BLaER1 treated with 17β-estradiol and CSF1 and Interleukin-3, amounts not matched to agents 10 nM and 100 nM (cell line): ENCODE measurements around the gene PTPRJ.

Experiments
- H3K27ac ChIP-seq, 11 experiments: shearing (Covaris generic); formaldehyde crosslinking; 2 replicates each; pipeline ENCODE4 v1.8.1; 2022
- H3K27me3 ChIP-seq, 11 experiments: shearing (Covaris generic); formaldehyde crosslinking; 2 replicates each; pipeline ENCODE4 v1.8.1; 2022
- H3K36me3 ChIP-seq, 11 experiments: shearing (Covaris generic); formaldehyde crosslinking; 2 replicates each; pipeline ENCODE4 v1.8.1; 2022
- H3K4me1 ChIP-seq, 10 experiments: shearing (Covaris generic); formaldehyde crosslinking; 2 replicates each; pipeline ENCODE4 v1.8.1; 2022
- H3K4me2 ChIP-seq, 11 experiments: shearing (Covaris generic); formaldehyde crosslinking; 2 replicates each; pipeline ENCODE4 v1.8.1; 2022
- H3K4me3 ChIP-seq, 10 experiments: shearing (Covaris generic); formaldehyde crosslinking; 2 replicates each; pipeline ENCODE4 v1.8.1; 2022
- H3K9ac ChIP-seq, 11 experiments: shearing (Covaris generic); formaldehyde crosslinking; 2 replicates each; pipeline ENCODE4 v1.8.1; 2022
- H3K9me3 ChIP-seq, 11 experiments: shearing (Covaris generic); formaldehyde crosslinking; replicated peaks in 1 of 11; 2 replicates each; pipeline ENCODE4 v1.8.1; 2022
- H4K20me1 ChIP-seq, 11 experiments: shearing (Covaris generic); formaldehyde crosslinking; 2 replicates each; pipeline ENCODE4 v1.8.1; 2022
- Cebpa-rat ChIP-seq, 11 experiments: shearing (Covaris generic); IDR thresholded peaks; 2 replicates each; pipeline ENCODE4 v1.8.1; 2022

The PTPRJ gene

GRCh38 chr11:48052183-48053044 is 72.1 kb downstream of the PTPRJ start:
- Histone ChIP-seq H3K9ac (no peak overlapping the region), H3K4me3 (no peak overlapping the region), H3K36me3 (peaks cover 0 to 69% (median 0%) of the 10 kb centered on the region in 11 experiments; a peak in 9 of 22 replicates), H3K27ac (no peak overlapping the region), H3K9me3 (no peaks in the 10 kb centered on the region), H4K20me1 (peaks cover 21 to 97% (median 91%) of the 10 kb centered on the region in 11 experiments), H3K4me1 (peaks cover 51 to 95% (median 73%) of the 10 kb centered on the region in 10 experiments), H3K27me3 (0 out of 22 replicates have a peak, but pooled peaks cover 0 to 7% (median 0%) of the 10 kb centered on the region in 11 experiments), H3K4me2 (peak overlapping the region in 4 of 11 experiments; percentile 49 to 64 (median 54); a peak in 6 of 22 replicates)
- no peak for TF ChIP-seq Cebpa-rat (IDR thresholded peaks at IDR 0.05)

DNA sequence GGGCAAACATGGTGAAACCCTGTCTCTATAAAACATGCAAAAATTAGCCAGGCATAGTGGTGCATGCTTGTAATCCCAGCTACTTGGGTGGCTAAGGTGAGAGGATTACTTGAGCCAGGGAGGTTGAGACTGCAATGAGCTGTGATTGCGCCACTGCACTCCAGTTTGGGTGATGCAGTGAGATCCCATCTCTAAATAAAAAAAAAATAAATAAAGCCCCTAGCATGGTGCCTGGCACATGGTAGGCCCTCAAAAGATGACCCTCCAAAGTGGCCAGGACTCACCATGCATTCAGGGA is 74.6 kb downstream of the PTPRJ start:
- 0 out of 22 replicates have a peak, but pooled peaks cover 0 to 7% (median 0%) of the 10 kb centered on the region in 11 experiments for H3K27me3 ChIP-seq
- H3K36me3 ChIP-seq, result peaks cover 0 to 69% (median 0%) of the 10 kb centered on the region in 11 experiments; a peak in 8 of 22 replicates
- no peaks in the 10 kb centered on the region for H3K9me3 ChIP-seq
- H4K20me1 ChIP-seq, result peaks cover 22 to 97% (median 93%) of the 10 kb centered on the region in 11 experiments
- no peak overlapping the region; a peak in 1 of 22 replicates for H3K27ac ChIP-seq
- no peak overlapping the region; a peak in 1 of 20 replicates for H3K4me3 ChIP-seq
- H3K4me2 ChIP-seq, result peak overlapping the region; percentile 55 to 93 (median 76); a peak in 21 of 22 replicates
- no peak overlapping the region for H3K9ac ChIP-seq
- no peak for TF ChIP-seq Cebpa-rat (IDR thresholded peaks at IDR 0.05)
- peaks cover 39 to 95% (median 53%) of the 10 kb centered on the region in 10 experiments for H3K4me1 ChIP-seq

GRCh38 chr11:48055292-48056132 is 75.2 kb downstream of the PTPRJ start:
- 0 out of 22 replicates have a peak overlapping the region, but pooled peaks of 1 of the 11 experiments have one; percentile 13 for H3K27ac ChIP-seq
- no peaks in the 10 kb centered on the region for H3K9me3 ChIP-seq
- H3K9ac ChIP-seq, result peak overlapping the region in 4 of 11 experiments; percentile 1 to 59 (median 7); a peak in 2 of 22 replicates
- H3K4me2 ChIP-seq, result peak overlapping the region; percentile 55 to 93 (median 76)
- TF ChIP-seq Cebpa-rat (IDR thresholded peaks at IDR 0.05), result no peak
- peaks cover 0 to 75% (median 0%) of the 10 kb centered on the region in 11 experiments; a peak in 8 of 22 replicates for H3K36me3 ChIP-seq
- peaks cover 33 to 95% (median 47%) of the 10 kb centered on the region in 10 experiments for H3K4me1 ChIP-seq
- H4K20me1 ChIP-seq, result peaks cover 22 to 97% (median 93%) of the 10 kb centered on the region in 11 experiments
- H3K4me3 ChIP-seq, result no peak overlapping the region; a peak in 1 of 20 replicates
- H3K27me3 ChIP-seq, result 0 out of 22 replicates have a peak, but pooled peaks cover 0 to 7% (median 0%) of the 10 kb centered on the region in 11 experiments

DNA sequence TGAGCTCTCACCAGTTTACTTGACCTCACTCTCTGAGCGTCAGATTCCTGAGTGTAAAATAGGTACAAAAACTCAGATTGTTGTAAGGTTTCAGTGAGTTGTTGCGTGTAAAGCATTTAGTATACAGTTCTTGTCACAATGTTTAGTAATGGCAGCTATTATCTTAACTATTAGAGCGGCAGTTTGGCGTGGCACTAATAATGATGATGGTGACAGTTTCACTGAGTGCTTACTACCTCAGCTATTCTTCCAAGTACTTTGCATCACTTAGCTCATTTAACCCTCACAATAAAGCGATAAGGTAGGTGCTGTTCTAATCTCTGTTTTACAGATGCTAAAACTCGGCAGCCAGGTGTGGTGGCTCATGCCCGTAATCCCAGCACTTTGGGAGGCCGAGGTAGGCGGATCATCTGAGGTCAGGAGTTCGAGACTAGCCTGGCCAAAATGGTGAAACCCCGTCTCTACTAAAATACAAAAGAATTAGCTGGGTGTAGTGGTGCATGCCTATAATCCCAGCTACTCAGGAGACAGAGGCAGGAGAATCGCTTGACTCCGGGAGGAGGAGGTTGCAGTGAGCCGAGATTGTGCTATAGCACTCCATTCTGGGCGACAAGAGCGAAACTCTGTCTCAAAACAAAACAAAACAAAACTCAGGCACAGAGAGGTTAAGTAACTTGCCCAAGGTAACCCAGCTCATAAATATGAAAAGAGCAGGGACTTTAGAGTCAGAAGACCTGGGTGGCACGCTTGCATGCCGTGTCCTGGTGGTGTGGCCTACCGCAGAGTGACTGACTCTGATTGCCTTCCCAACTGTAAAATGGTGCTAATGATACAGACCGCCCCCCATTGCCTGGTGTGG is 76.2 kb downstream of the PTPRJ start:
- Histone ChIP-seq H3K27me3 (0 out of 22 replicates have a peak, but pooled peaks cover 0 to 7% (median 0%) of the 10 kb centered on the region in 11 experiments), H3K9ac (peak overlapping the region in 2 of 11 experiments; percentile 1 to 59; a peak in 2 of 22 replicates), H3K36me3 (peaks cover 0 to 78% (median 0%) of the 10 kb centered on the region in 11 experiments; a peak in 9 of 22 replicates), H3K4me1 (peaks cover 23 to 95% (median 37%) of the 10 kb centered on the region in 10 experiments), H3K4me2 (peak overlapping the region; percentile 55 to 93 (median 76)), H3K27ac (no peak overlapping the region), H3K9me3 (no peaks in the 10 kb centered on the region), H3K4me3 (no peak overlapping the region), H4K20me1 (peaks cover 22 to 97% (median 93%) of the 10 kb centered on the region in 11 experiments)
- no peak for TF ChIP-seq Cebpa-rat (IDR thresholded peaks at IDR 0.05)

GRCh38 chr11:48058064-48058463 is 77.7 kb downstream of the PTPRJ start:
- Histone ChIP-seq H3K9me3 (no peaks in the 10 kb centered on the region), H3K27ac (no peak overlapping the region), H3K27me3 (0 out of 22 replicates have a peak, but pooled peaks cover 0 to 7% (median 0%) of the 10 kb centered on the region in 11 experiments), H3K9ac (no peak overlapping the region), H3K4me3 (no peak overlapping the region), H3K36me3 (peaks cover 0 to 73% (median 0%) of the 10 kb centered on the region in 11 experiments; a peak in 9 of 22 replicates), H3K4me1 (peaks cover 22 to 97% (median 30%) of the 10 kb centered on the region in 10 experiments), H3K4me2 (peak overlapping the region in 2 of 11 experiments; percentile 4 to 83; a peak in 3 of 22 replicates), H4K20me1 (peaks cover 22 to 98% (median 94%) of the 10 kb centered on the region in 11 experiments)
- TF ChIP-seq Cebpa-rat (IDR thresholded peaks at IDR 0.05), result no peak

DNA sequence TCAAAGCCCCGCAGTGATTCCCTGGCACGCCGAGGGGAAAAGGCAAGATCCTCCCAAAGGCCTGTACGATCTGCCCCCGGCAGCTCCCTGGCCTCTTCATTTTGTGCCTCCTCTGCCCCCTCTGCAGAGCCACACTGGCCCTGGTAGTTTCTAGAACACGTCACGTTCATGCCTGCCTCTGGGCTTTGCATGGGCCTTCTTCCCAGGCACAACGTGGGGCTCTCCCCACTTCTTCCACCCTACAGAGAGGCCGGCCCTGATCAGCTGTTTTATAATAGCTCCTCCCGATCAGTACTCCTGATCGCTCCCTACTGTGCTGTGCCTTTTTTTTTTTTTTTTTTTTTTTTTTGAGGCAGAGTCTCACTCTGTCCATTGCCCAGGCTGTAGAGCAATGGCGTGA is 78.4 kb downstream of the PTPRJ start:
- no peak overlapping the region for H3K9ac ChIP-seq
- peaks cover 22 to 100% (median 97%) of the 10 kb centered on the region in 11 experiments for H4K20me1 ChIP-seq
- no peak overlapping the region for H3K27ac ChIP-seq

DNA sequence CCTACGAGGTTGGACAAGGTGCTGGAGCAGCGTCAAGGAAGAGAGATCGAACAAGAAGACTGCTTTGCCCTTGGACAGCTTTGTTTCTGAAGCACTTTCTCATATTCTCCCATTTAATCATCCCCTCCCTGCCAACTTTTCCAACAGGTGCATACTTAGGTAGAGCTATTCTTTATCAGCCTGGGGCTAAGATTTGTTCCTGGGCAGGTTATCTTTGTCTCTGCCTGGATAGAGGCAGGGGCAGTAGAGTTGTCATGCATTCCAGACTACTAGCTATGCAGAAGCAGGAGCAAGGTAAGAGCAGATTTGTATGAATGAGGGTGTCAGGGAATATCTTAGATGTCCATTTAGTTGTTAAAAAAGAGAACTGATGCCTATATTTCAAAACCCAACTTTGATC is 82.3 kb downstream of the PTPRJ start:
- H3K27me3 ChIP-seq, result no peaks in the 10 kb centered on the region
- no peak overlapping the region for H3K9ac ChIP-seq
- no peak overlapping the region for H3K4me3 ChIP-seq
- TF ChIP-seq Cebpa-rat (IDR thresholded peaks at IDR 0.05), result no peak
- H3K4me2 ChIP-seq, result peak overlapping the region in 4 of 11 experiments; percentile 37 to 88 (median 68); a peak in 8 of 22 replicates
- peaks cover 0 to 100% (median 76%) of the 10 kb centered on the region in 11 experiments; a peak in 20 of 22 replicates for H4K20me1 ChIP-seq
- H3K4me1 ChIP-seq, result peaks cover 11 to 100% (median 22%) of the 10 kb centered on the region in 10 experiments
- no peak overlapping the region for H3K27ac ChIP-seq
- H3K36me3 ChIP-seq, result peaks cover 0 to 61% (median 0%) of the 10 kb centered on the region in 11 experiments; a peak in 8 of 22 replicates
- 0 out of 22 replicates have a peak, but pooled peaks cover 0 to under 1% (median 0%) of the 10 kb centered on the region in 11 experiments for H3K9me3 ChIP-seq

More for the DNA sequence above, 78.4 kb downstream of the PTPRJ start:
- peaks cover 22 to 100% (median 32%) of the 10 kb centered on the region in 10 experiments for H3K4me1 ChIP-seq
- no peaks in the 10 kb centered on the region for H3K9me3 ChIP-seq
- no peak for TF ChIP-seq Cebpa-rat (IDR thresholded peaks at IDR 0.05)
- peaks cover 0 to 71% (median 0%) of the 10 kb centered on the region in 11 experiments; a peak in 9 of 22 replicates for H3K36me3 ChIP-seq
- H3K27me3 ChIP-seq, result 0 out of 22 replicates have a peak, but pooled peaks cover 0 to 7% (median 0%) of the 10 kb centered on the region in 11 experiments
- H3K4me2 ChIP-seq, result peak overlapping the region in 1 of 11 experiments; percentile 4; a peak in 2 of 22 replicates
- no peak overlapping the region for H3K4me3 ChIP-seq
